H7 (cell line): ENCODE data around the gene MBD1. TPM values are rescaled to one million over a fixed set of nuclear protein-coding genes. Genes with fewer than 3 reads are reported as not detected.
A peak's percentile ranks its signal among the peaks of the same experiment; 100 is the strongest.
"Not testable (repeated sequence)": the region's sequence is repeated elsewhere in the genome, so short reads cannot be mapped to it uniquely, and the experiment has no call there.

Source experiments
- DNase-seq: peaks from one replicate; pipeline ENCODE4 v3.0.0; 2012
- H3K27me3 ChIP-seq: 2 replicates; pipeline ENCODE4 v1.6.0; 2011; ENCODE audit warnings: mild to moderate bottlenecking, low read length; ENCODE audit not compliant: control insufficient read depth, insufficient read depth
- H3K36me3 ChIP-seq: replicated peaks from 2 replicates; pipeline ENCODE4 v1.5.1; 2011; ENCODE audit warnings: low read length; ENCODE audit not compliant: control insufficient read depth, insufficient read depth
- H3K4me3 ChIP-seq: 2 replicates; pipeline ENCODE4 v1.5.1; 2011; ENCODE audit warnings: low read depth, mild to moderate bottlenecking, control low read depth, low read length, moderate library complexity; ENCODE audit not compliant: insufficient read depth
- total RNA-seq: library from RNA; depleted of rRNA; stranded (reverse); fragments of >200 nt; shearing (Covaris generic); gene quantifications from 2 replicates; pipeline ENCODE4 v1.2.3, GENCODE V29; 2014; rRNA removed

The MBD1 gene
- 57.6 and 58.3 TPM in 2 replicates for total RNA-seq

- Histone ChIP-seq H3K27me3 (no peaks in the 10 kb centered on the region), H3K4me3 (peak within 1 kb of the TSS; percentile 91), H3K36me3 (peaks cover 24% of the 10 kb centered on the region)
- DNase-seq, result peak; percentile 99
Observed at GRCh38 chr18:50281295-50281971, at the start of gene MBD1. TSS of gene MBD1 (minus strand) at chr18:50281523. CDS start at chr18:50279992, 1,531 bp downstream.

- DNase-seq, result no peak
- Histone ChIP-seq H3K36me3 (no peaks in the 10 kb centered on the region), H3K27me3 (no peaks in the 10 kb centered on the region), H3K4me3 (no peak overlapping the region)
Observed at GRCh38 chr18:50330176-50330575, 48.9 kb upstream of the MBD1 start.

- Histone ChIP-seq H3K27me3 (no peaks in the 10 kb centered on the region), H3K4me3 (no peak overlapping the region), H3K36me3 (no peaks in the 10 kb centered on the region)
- DNase-seq, result no peak
Observed at GRCh38 chr18:50327983-50328382, 46.7 kb upstream of the MBD1 start.

GRCh38 chr18:50320719-50321118 is 39.4 kb upstream of the MBD1 start:
- H3K36me3 ChIP-seq, result no peaks in the 10 kb centered on the region
- H3K4me3 ChIP-seq, result no peak overlapping the region
- DNase-seq, result no peak
- H3K27me3 ChIP-seq, result no peaks in the 10 kb centered on the region

GRCh38 chr18:50315100-50315871 is 34.0 kb upstream of the MBD1 start:
- H3K36me3 ChIP-seq, result no peaks in the 10 kb centered on the region
- H3K27me3 ChIP-seq, result no peaks in the 10 kb centered on the region
- no peak for DNase-seq
- H3K4me3 ChIP-seq, result no peak overlapping the region

GRCh38 chr18:50313873-50314460 is 32.6 kb upstream of the MBD1 start:
- no peaks in the 10 kb centered on the region for H3K36me3 ChIP-seq
- H3K27me3 ChIP-seq, result no peaks in the 10 kb centered on the region
- DNase-seq, result no peak
- no peak overlapping the region for H3K4me3 ChIP-seq

GRCh38 chr18:50313031-50313607 is 31.8 kb upstream of the MBD1 start:
- DNase-seq, result no peak
- H3K27me3 ChIP-seq, result no peaks in the 10 kb centered on the region
- no peaks in the 10 kb centered on the region for H3K36me3 ChIP-seq
- no peak overlapping the region for H3K4me3 ChIP-seq

GRCh38 chr18:50312296-50313030 is 31.1 kb upstream of the MBD1 start:
- DNase-seq, result no peak
- Histone ChIP-seq H3K27me3 (no peaks in the 10 kb centered on the region), H3K4me3 (no peak overlapping the region), H3K36me3 (no peaks in the 10 kb centered on the region)

GRCh38 chr18:50311650-50312049 is 30.3 kb upstream of the MBD1 start:
- no peak for DNase-seq
- H3K27me3 ChIP-seq, result no peaks in the 10 kb centered on the region
- no peak overlapping the region for H3K4me3 ChIP-seq
- H3K36me3 ChIP-seq, result no peaks in the 10 kb centered on the region

GRCh38 chr18:50310080-50310479 is 28.8 kb upstream of the MBD1 start:
- no peaks in the 10 kb centered on the region for H3K27me3 ChIP-seq
- no peaks in the 10 kb centered on the region for H3K36me3 ChIP-seq
- H3K4me3 ChIP-seq, result no peak overlapping the region
- no peak for DNase-seq

- DNase-seq, H3K27me3 ChIP-seq, H3K4me3 ChIP-seq, H3K36me3 ChIP-seq: not testable (repeated sequence)
Observed at GRCh38 chr18:50308851-50309250, 27.5 kb upstream of the MBD1 start.

- no peaks in the 10 kb centered on the region for H3K27me3 ChIP-seq
- H3K4me3 ChIP-seq, result peak overlapping the region; percentile 49
- DNase-seq, result peak; percentile 91
- H3K36me3 ChIP-seq, result no peaks in the 10 kb centered on the region
Observed at GRCh38 chr18:50307738-50308470, 26.6 kb upstream of the MBD1 start.

- Histone ChIP-seq H3K27me3 (no peaks in the 10 kb centered on the region), H3K36me3 (no peaks in the 10 kb centered on the region), H3K4me3 (peak overlapping the region; percentile 49)
- DNase-seq, result no peak
Observed at GRCh38 chr18:50307400-50307737, 26.0 kb upstream of the MBD1 start.

- Histone ChIP-seq H3K27me3 (no peaks in the 10 kb centered on the region), H3K4me3 (no peak overlapping the region; the same call in 1 of the 2 replicates), H3K36me3 (no peaks in the 10 kb centered on the region)
- DNase-seq, result no peak
Observed at GRCh38 chr18:50306944-50307343, 25.6 kb upstream of the MBD1 start.
